ENCODE measurements around the gene PMEPA1.

The PMEPA1 gene

GRCh38 chr20:57657535-57658446 lies 52.0 kb downstream of the PMEPA1 start:
- Histone ChIP-seq H2AFZ (no peak overlapping the region), H3K27ac (no peak overlapping the region), H3K4me2 (ENCODE audit: low read length) (no peak overlapping the region), H3K9ac (no peak overlapping the region), H3K79me2 (no peaks in the 10 kb centered on the region), H3K4me3 (ENCODE audit: low read depth, low read length) (no peak overlapping the region), H3K9me3 (ENCODE audit: control insufficient read depth, low read length) (no peaks in the 10 kb centered on the region), H3K36me3 (ENCODE audit: control insufficient read depth, insufficient read depth, low read length) (no peaks in the 10 kb centered on the region), H3K27me3 (ENCODE audit: control insufficient read depth, insufficient read depth, low read length) (no peaks in the 10 kb centered on the region), H3K4me1 (peaks cover 5% of the 10 kb centered on the region)
- TF ChIP-seq, protein P1, sequence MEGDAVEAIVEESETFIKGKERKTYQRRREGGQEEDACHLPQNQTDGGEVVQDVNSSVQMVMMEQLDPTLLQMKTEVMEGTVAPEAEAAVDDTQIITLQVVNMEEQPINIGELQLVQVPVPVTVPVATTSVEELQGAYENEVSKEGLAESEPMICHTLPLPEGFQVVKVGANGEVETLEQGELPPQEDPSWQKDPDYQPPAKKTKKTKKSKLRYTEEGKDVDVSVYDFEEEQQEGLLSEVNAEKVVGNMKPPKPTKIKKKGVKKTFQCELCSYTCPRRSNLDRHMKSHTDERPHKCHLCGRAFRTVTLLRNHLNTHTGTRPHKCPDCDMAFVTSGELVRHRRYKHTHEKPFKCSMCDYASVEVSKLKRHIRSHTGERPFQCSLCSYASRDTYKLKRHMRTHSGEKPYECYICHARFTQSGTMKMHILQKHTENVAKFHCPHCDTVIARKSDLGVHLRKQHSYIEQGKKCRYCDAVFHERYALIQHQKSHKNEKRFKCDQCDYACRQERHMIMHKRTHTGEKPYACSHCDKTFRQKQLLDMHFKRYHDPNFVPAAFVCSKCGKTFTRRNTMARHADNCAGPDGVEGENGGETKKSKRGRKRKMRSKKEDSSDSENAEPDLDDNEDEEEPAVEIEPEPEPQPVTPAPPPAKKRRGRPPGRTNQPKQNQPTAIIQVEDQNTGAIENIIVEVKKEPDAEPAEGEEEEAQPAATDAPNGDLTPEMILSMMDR (IDR thresholded peaks at IDR 0.05): no peak

- no peaks in the 10 kb centered on the region for H3K27me3 ChIP-seq (ENCODE audit: control insufficient read depth, insufficient read depth, low read length)
- TF ChIP-seq, protein P1 (IDR thresholded peaks at IDR 0.05): no peak
- H3K27ac ChIP-seq: no peak overlapping the region
- no peaks in the 10 kb centered on the region for H3K79me2 ChIP-seq
- H3K9ac ChIP-seq: no peak overlapping the region
- peaks cover 5% of the 10 kb centered on the region for H3K4me1 ChIP-seq
- H3K36me3 ChIP-seq (ENCODE audit: control insufficient read depth, insufficient read depth, low read length): no peaks in the 10 kb centered on the region
- H2AFZ ChIP-seq: no peak overlapping the region
- H3K4me2 ChIP-seq (ENCODE audit: low read length): no peak overlapping the region
- H3K9me3 ChIP-seq (ENCODE audit: control insufficient read depth, low read length): no peaks in the 10 kb centered on the region
- no peak overlapping the region for H3K4me3 ChIP-seq (ENCODE audit: low read depth, low read length)
Observed at GRCh38 chr20:57656821-57657534, 52.8 kb downstream of the PMEPA1 start.

- Histone ChIP-seq H3K27ac (no peak overlapping the region), H3K27me3 (ENCODE audit: control insufficient read depth, insufficient read depth, low read length) (no peaks in the 10 kb centered on the region), H3K9me3 (ENCODE audit: control insufficient read depth, low read length) (no peaks in the 10 kb centered on the region), H3K4me3 (ENCODE audit: low read depth, low read length) (no peak overlapping the region), H3K79me2 (no peaks in the 10 kb centered on the region), H3K9ac (no peak overlapping the region), H3K36me3 (ENCODE audit: control insufficient read depth, insufficient read depth, low read length) (no peaks in the 10 kb centered on the region), H3K4me1 (peaks cover 5% of the 10 kb centered on the region), H2AFZ (no peak overlapping the region), H3K4me2 (ENCODE audit: low read length) (no peak overlapping the region)
- TF ChIP-seq, protein P1 (IDR thresholded peaks at IDR 0.05): no peak
Observed at GRCh38 chr20:57656252-57656820, 53.5 kb downstream of the PMEPA1 start.

DNA sequence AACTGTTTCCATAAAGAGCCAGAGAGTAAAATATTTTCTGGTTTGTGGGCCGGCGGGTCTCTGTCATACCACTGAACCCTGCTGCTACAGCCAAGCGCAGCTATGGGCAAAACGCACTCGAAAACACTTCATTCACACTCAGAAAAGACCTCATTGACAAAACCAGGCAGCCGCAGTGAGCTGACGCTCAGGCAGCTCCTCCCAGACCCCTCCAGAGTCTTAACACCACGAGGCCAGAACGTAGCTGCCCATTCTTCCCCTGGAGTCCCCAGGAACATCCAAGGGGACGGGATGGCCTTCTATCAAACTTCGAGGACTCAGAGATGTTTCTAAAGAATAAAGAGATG lies 54.0 kb downstream of the PMEPA1 start:
- Histone ChIP-seq H3K4me3 (ENCODE audit: low read depth, low read length) (no peak overlapping the region), H3K9me3 (ENCODE audit: control insufficient read depth, low read length) (no peaks in the 10 kb centered on the region), H3K27ac (no peak overlapping the region), H3K4me2 (ENCODE audit: low read length) (no peak overlapping the region), H3K79me2 (no peaks in the 10 kb centered on the region), H2AFZ (no peak overlapping the region), H3K9ac (no peak overlapping the region), H3K36me3 (ENCODE audit: control insufficient read depth, insufficient read depth, low read length) (no peaks in the 10 kb centered on the region), H3K27me3 (ENCODE audit: control insufficient read depth, insufficient read depth, low read length) (no peaks in the 10 kb centered on the region), H3K4me1 (peaks cover 2% of the 10 kb centered on the region)
- TF ChIP-seq, protein P1 (IDR thresholded peaks at IDR 0.05): no peak
